HL-60 (cell line): ENCODE data around the gene C2CD4C.

Source experiments
- GABPA ChIP-seq: IDR thresholded peaks from 2 replicates; pipeline ENCODE4 v1.6.1; 2012; ENCODE audit warnings: low read depth
- POLR2AphosphoS5 ChIP-seq: IDR thresholded peaks from 2 replicates; pipeline ENCODE4 v1.6.1; 2012; ENCODE audit warnings: low read depth
- TF ChIP-seq, protein P1 (sequence below): IDR thresholded peaks from 2 replicates; pipeline ENCODE4 v1.6.1; 2012; ENCODE audit warnings: low read depth; ENCODE audit not compliant: insufficient replicate concordance
- TF ChIP-seq, protein P2 (sequence below): IDR thresholded peaks from one replicate; pipeline ENCODE4 v1.5.1; 2011; ENCODE audit warnings: low read length, control low read depth, inconsistent platforms; ENCODE audit not compliant: insufficient read depth

- TF ChIP-seq, protein P1, sequence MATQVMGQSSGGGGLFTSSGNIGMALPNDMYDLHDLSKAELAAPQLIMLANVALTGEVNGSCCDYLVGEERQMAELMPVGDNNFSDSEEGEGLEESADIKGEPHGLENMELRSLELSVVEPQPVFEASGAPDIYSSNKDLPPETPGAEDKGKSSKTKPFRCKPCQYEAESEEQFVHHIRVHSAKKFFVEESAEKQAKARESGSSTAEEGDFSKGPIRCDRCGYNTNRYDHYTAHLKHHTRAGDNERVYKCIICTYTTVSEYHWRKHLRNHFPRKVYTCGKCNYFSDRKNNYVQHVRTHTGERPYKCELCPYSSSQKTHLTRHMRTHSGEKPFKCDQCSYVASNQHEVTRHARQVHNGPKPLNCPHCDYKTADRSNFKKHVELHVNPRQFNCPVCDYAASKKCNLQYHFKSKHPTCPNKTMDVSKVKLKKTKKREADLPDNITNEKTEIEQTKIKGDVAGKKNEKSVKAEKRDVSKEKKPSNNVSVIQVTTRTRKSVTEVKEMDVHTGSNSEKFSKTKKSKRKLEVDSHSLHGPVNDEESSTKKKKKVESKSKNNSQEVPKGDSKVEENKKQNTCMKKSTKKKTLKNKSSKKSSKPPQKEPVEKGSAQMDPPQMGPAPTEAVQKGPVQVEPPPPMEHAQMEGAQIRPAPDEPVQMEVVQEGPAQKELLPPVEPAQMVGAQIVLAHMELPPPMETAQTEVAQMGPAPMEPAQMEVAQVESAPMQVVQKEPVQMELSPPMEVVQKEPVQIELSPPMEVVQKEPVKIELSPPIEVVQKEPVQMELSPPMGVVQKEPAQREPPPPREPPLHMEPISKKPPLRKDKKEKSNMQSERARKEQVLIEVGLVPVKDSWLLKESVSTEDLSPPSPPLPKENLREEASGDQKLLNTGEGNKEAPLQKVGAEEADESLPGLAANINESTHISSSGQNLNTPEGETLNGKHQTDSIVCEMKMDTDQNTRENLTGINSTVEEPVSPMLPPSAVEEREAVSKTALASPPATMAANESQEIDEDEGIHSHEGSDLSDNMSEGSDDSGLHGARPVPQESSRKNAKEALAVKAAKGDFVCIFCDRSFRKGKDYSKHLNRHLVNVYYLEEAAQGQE = no peak
- TF ChIP-seq, protein P2, sequence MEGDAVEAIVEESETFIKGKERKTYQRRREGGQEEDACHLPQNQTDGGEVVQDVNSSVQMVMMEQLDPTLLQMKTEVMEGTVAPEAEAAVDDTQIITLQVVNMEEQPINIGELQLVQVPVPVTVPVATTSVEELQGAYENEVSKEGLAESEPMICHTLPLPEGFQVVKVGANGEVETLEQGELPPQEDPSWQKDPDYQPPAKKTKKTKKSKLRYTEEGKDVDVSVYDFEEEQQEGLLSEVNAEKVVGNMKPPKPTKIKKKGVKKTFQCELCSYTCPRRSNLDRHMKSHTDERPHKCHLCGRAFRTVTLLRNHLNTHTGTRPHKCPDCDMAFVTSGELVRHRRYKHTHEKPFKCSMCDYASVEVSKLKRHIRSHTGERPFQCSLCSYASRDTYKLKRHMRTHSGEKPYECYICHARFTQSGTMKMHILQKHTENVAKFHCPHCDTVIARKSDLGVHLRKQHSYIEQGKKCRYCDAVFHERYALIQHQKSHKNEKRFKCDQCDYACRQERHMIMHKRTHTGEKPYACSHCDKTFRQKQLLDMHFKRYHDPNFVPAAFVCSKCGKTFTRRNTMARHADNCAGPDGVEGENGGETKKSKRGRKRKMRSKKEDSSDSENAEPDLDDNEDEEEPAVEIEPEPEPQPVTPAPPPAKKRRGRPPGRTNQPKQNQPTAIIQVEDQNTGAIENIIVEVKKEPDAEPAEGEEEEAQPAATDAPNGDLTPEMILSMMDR = no peak
- TF ChIP-seq POLR2AphosphoS5 (no peak), GABPA (no peak)
Measured at GRCh38 chr19:359653-359925, 49.4 kb downstream of the C2CD4C start.
